ENCODE measurements around the gene SMAD6. TPM values are rescaled to one million over a fixed set of nuclear protein-coding genes. Genes with fewer than 3 reads are reported as not detected.

SMAD6 gene
- total and polyA plus RNA-seq, 10 of the 15 experiments (the other 5 are each of a cell fraction or from before 2014, with no cell fraction given) = under 0.01 to 0.10 (median 0.03) TPM; not detected in 7

DNA sequence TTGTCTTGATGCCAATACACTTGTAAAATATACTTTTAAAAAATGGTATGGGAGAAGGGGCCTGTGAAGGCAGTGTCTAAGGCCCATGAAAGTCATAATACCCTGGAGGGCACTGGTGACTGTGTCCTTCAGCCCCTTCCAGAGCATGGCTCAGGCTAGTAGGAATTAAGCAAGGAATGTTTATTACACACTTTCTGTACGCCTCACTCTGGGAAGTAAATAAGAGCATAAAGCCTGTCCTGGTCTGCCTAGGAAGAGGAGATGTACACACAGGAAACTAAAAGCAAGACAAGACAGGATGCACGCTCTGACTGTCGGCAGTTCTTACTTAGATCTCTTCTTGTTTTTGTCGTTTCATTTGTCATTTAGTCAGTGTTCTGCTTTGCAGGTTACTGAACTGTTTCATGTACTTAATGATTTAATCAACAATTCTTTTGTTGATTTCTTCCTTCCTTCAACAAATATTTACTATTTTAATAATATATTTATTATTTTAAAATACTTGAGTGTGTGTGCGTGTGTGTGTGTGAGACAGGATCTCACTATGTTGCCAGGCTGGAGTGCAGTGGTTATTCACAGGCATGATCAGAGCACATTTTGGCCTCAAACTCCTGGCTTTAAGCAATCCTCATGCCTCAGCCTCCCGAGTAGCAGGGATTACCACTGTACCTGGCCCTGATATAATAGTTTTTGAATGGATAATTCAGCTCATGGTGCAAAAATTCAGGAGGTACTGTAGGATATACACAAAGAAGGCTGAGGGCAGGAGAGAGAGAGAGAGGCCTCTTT is 9.0 kb upstream of the SMAD6 start:
- H3K9me3 ChIP-seq (replicated peaks; ENCODE audit: control insufficient read depth, insufficient read depth, low read length) = no peaks in the 10 kb centered on the region
- ChIA-PET POLR2A (no interaction called here), CTCF (interaction anchor here (0.8 to 1.2 kb wide), 3 partner anchors 10 to 21 kb away, joined by 3 read pairs; no protein-coding TSS in a partner anchor), SMC1A (ENCODE audit: uncharacterized antibody, unreplicated experiment) (interaction anchor here (0.6 kb wide), 1 partner anchor 111 kb away, joined by 3 read pairs; no protein-coding TSS in a partner anchor), RAD21 (ENCODE audit: unreplicated experiment) (no interaction called here)
- under 1% methylated on average over 6 of the region's 6 CpGs for WGBS (ENCODE audit: insufficient coverage, insufficient replicate concordance, low lambda C conversion rate, missing lambda C conversion rate)
- peak overlapping the region; percentile 91 for H2AFZ ChIP-seq (ENCODE audit: control insufficient read depth, low read depth, low read length)
- in situ Hi-C loops (cut with MboI) (no loop called here), intact Hi-C loops (cut with micrococcal nuclease; ENCODE audit: unreplicated experiment) (loop anchor here (10.0 kb wide), 1 partner anchor 162 kb away; no protein-coding TSS in a partner anchor)
- H3K4me1 ChIP-seq (ENCODE audit: control insufficient read depth, insufficient read depth, low read length) = peaks cover 8% of the 10 kb centered on the region
- ATAC-seq (peak; percentile 88), FAIRE-seq (peak; percentile 56), DNase-seq (ENCODE audit: low read depth, low spot score) (peak; percentile 45)
- no peak overlapping the region for H3K4me3 ChIP-seq
- peak overlapping the region; percentile 78 for H3K27ac ChIP-seq (ENCODE audit: control insufficient read depth, insufficient read depth)
- H4K20me1 ChIP-seq (ENCODE audit: control insufficient read depth, insufficient read depth) = no peaks in the 10 kb centered on the region
- peak overlapping the region; percentile 26 for H3K4me2 ChIP-seq (ENCODE audit: control insufficient read depth, insufficient read depth)
- no peak overlapping the region for H3K9ac ChIP-seq (ENCODE audit: control insufficient read depth, insufficient read depth, low read length)
- H3K79me2 ChIP-seq (ENCODE audit: control insufficient read depth, insufficient read depth, low read length) = no peaks in the 10 kb centered on the region
- BruUV-seq (replicated peaks) = no TSS peak
- H3K36me3 ChIP-seq (ENCODE audit: control insufficient read depth in 2 of 2, insufficient read depth in 2 of 2, low read length in 1 of 2) = no peaks in the 10 kb centered on the region
- no peak for TF ChIP-seq JUND (IDR thresholded peaks at IDR 0.05; ENCODE audit: low read depth, low read length)
- TF ChIP-seq ZNF622 (IDR thresholded peaks at IDR 0.05) = no peak
- TF ChIP-seq CBFB (IDR thresholded peaks at IDR 0.05; ENCODE audit: low read depth) = no peak
- TF ChIP-seq MTA2 (IDR thresholded peaks at IDR 0.05; ENCODE audit: low read depth) = no peak
- TF ChIP-seq, protein P1, sequence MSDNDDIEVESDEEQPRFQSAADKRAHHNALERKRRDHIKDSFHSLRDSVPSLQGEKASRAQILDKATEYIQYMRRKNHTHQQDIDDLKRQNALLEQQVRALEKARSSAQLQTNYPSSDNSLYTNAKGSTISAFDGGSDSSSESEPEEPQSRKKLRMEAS (IDR thresholded peaks at IDR 0.05; ENCODE audit: low read depth, low read length) = no peak
- TF ChIP-seq PML (IDR thresholded peaks at IDR 0.05; ENCODE audit: low read length) = no peak
- TF ChIP-seq HCFC1 (IDR thresholded peaks at IDR 0.05; ENCODE audit: low read length) = no peak
- no peak for TF ChIP-seq MXI1 (IDR thresholded peaks at IDR 0.05; ENCODE audit: low read depth, low read length)
- no peak for TF ChIP-seq CHD4 (IDR thresholded peaks at IDR 0.05)
- TF ChIP-seq ZNF207 (IDR thresholded peaks at IDR 0.05; ENCODE audit: borderline replicate concordance) = no peak
- H3K27me3 ChIP-seq (replicated peaks in 1 of 2; ENCODE audit: control insufficient read depth in 2 of 2, insufficient read depth in 2 of 2, low read length in 1 of 2) = no peaks in the 10 kb centered on the region

Measured in GM12878 (cell line).